GM21390 (cell line): ENCODE measurements around the gene PTPRN2.
"Not testable (repeated sequence)": the region's sequence is repeated elsewhere in the genome, so short reads cannot be mapped to it uniquely, and the experiment has no call there.

ENCODE experiments used
- ATAC-seq: cut with Tn5 transposase; IDR thresholded peaks from one replicate; pipeline ENCODE4 v1.9.1; 2021; ENCODE audit not compliant: unreplicated experiment

The PTPRN2 gene

GRCh38 chr7:158587162-158588084 is at the start of gene PTPRN2:
Gene PTPRN2 (minus strand): TSS chr7:158587823.
- ATAC-seq = peak; percentile 81

GRCh38 chr7:158633055-158633956 is 45.7 kb upstream of the PTPRN2 start:
- ATAC-seq = peak; percentile 75

- no peak for ATAC-seq
These were observed 44.1 kb upstream of the PTPRN2 start for GRCh38 chr7:158631574-158632195.

- not testable (repeated sequence) for ATAC-seq
These were observed 38.7 kb upstream of the PTPRN2 start for GRCh38 chr7:158626289-158626688.

- ATAC-seq = no peak
These were observed 35.6 kb upstream of the PTPRN2 start for GRCh38 chr7:158623241-158623640.

GRCh38 chr7:158620839-158621441 is 33.3 kb upstream of the PTPRN2 start:
- no peak for ATAC-seq

GRCh38 chr7:158620418-158620817 is 32.8 kb upstream of the PTPRN2 start:
- ATAC-seq = no peak

- no peak for ATAC-seq
These were observed 31.1 kb upstream of the PTPRN2 start for GRCh38 chr7:158618745-158619140.

GRCh38 chr7:158617737-158618128 is 30.1 kb upstream of the PTPRN2 start:
- no peak for ATAC-seq

- no peak for ATAC-seq
These were observed 28.4 kb upstream of the PTPRN2 start for GRCh38 chr7:158616050-158616449.

GRCh38 chr7:158614700-158615099 is 27.1 kb upstream of the PTPRN2 start:
- no peak for ATAC-seq

GRCh38 chr7:158613481-158613880 is 25.9 kb upstream of the PTPRN2 start:
- ATAC-seq = peak; percentile 94

GRCh38 chr7:158612546-158612945 is 24.9 kb upstream of the PTPRN2 start:
- no peak for ATAC-seq

- ATAC-seq = no peak
These were observed 23.9 kb upstream of the PTPRN2 start for GRCh38 chr7:158611541-158611940.

GRCh38 chr7:158609313-158609974 is 21.8 kb upstream of the PTPRN2 start:
- ATAC-seq = no peak

- ATAC-seq = no peak
These were observed 19.9 kb upstream of the PTPRN2 start for GRCh38 chr7:158607563-158607962.

- no peak for ATAC-seq
These were observed 19.2 kb upstream of the PTPRN2 start for GRCh38 chr7:158606671-158607424.

GRCh38 chr7:158606129-158606528 is 18.5 kb upstream of the PTPRN2 start:
- no peak for ATAC-seq
